Body of pancreas (tissue), 4 donors: Measurements from ENCODE around the gene TOR4A.

Source experiments
- CTCF ChIP-seq, 7 experiments: fragments of 450-650 bp in 4 of 7; fragments of 200-600 bp in 3 of 7; sonication (generic) in 3 of 7; IDR thresholded peaks; one replicate each; pipeline ENCODE4 v1.5.1; 2016 to 2019; ENCODE audit warnings: antibody characterized with exemption in 7 of 7
- POLR2A ChIP-seq, 3 donors: fragments of 450-650 bp; IDR thresholded peaks; one replicate each; pipeline ENCODE4 v1.6.1; 2016; ENCODE audit warnings: antibody characterized with exemption in 3 of 3, mild to moderate bottlenecking in 2 of 3

- TF ChIP-seq POLR2A (IDR thresholded peaks at IDR 0.05) (no peak), CTCF (IDR thresholded peaks at IDR 0.05) (no peak)
These were observed 4.0 kb downstream of the TOR4A start for GRCh38 chr9:137281345-137282116.
